Glomerular visceral epithelial cell (primary cell): ENCODE measurements around the gene ATP8A2.
A peak's percentile ranks its signal among the peaks of the same experiment; 100 is the strongest.
"Not testable (repeated sequence)": the region's sequence is repeated elsewhere in the genome, so short reads cannot be mapped to it uniquely, and the experiment has no call there.

ENCODE experiments used
- DNase-seq: peaks from one replicate; pipeline ENCODE4 v3.0.0-alpha.2; 2016; ENCODE audit errors: extremely low spot score

ATP8A2 gene

GRCh38 chr13:25920931-25921330 is 549.2 kb downstream of the ATP8A2 start:
- DNase-seq: no peak

- DNase-seq: no peak
These were observed 550.6 kb downstream of the ATP8A2 start for GRCh38 chr13:25922376-25922775.

- DNase-seq: no peak
These were observed 551.7 kb downstream of the ATP8A2 start for GRCh38 chr13:25923217-25924085.

GRCh38 chr13:25927363-25927762 is 555.6 kb downstream of the ATP8A2 start:
- no peak for DNase-seq

GRCh38 chr13:25927932-25928331 is 556.2 kb downstream of the ATP8A2 start:
- no peak for DNase-seq

- DNase-seq: peak; percentile 39
These were observed 557.2 kb downstream of the ATP8A2 start for GRCh38 chr13:25928941-25929505.

- no peak for DNase-seq
These were observed 558.0 kb downstream of the ATP8A2 start for GRCh38 chr13:25929816-25930215.

GRCh38 chr13:25930653-25931052 is 558.9 kb downstream of the ATP8A2 start:
- DNase-seq: no peak

GRCh38 chr13:25932365-25932764 is 560.6 kb downstream of the ATP8A2 start:
- no peak for DNase-seq

- DNase-seq: no peak
These were observed 561.7 kb downstream of the ATP8A2 start for GRCh38 chr13:25933520-25933919.

GRCh38 chr13:25934127-25934526 is 562.4 kb downstream of the ATP8A2 start:
- no peak for DNase-seq

- DNase-seq: no peak
These were observed 568.4 kb downstream of the ATP8A2 start for GRCh38 chr13:25939961-25940687.

GRCh38 chr13:25943081-25943480 is 571.3 kb downstream of the ATP8A2 start:
- DNase-seq: no peak

GRCh38 chr13:25943658-25944057 is 571.9 kb downstream of the ATP8A2 start:
- DNase-seq: peak; percentile 68

- DNase-seq: peak; percentile 63
These were observed 573.8 kb downstream of the ATP8A2 start for GRCh38 chr13:25945596-25945995.

- DNase-seq: no peak
These were observed 574.5 kb downstream of the ATP8A2 start for GRCh38 chr13:25946321-25946720.

GRCh38 chr13:25948910-25949309 is 577.1 kb downstream of the ATP8A2 start:
- peak; percentile 29 for DNase-seq

GRCh38 chr13:25951831-25952230 is 580.1 kb downstream of the ATP8A2 start:
- no peak for DNase-seq

- not testable (repeated sequence) for DNase-seq
These were observed 582.3 kb downstream of the ATP8A2 start for GRCh38 chr13:25954080-25954479.

- not testable (repeated sequence) for DNase-seq
These were observed 583.2 kb downstream of the ATP8A2 start for GRCh38 chr13:25954943-25955342.

- DNase-seq: no peak
These were observed 587.2 kb downstream of the ATP8A2 start for GRCh38 chr13:25958986-25959385.

- DNase-seq: no peak
These were observed 589.5 kb downstream of the ATP8A2 start for GRCh38 chr13:25961294-25961693.

GRCh38 chr13:25963674-25964073 is 591.9 kb downstream of the ATP8A2 start:
- no peak for DNase-seq
